Lung (tissue), 12 donors: ENCODE measurements around the gene OR12D3. TPM values are rescaled to one million over a fixed set of nuclear protein-coding genes. Genes with fewer than 3 reads are reported as not detected.

ENCODE experiments used
- ATAC-seq: fragments of 200-7000 bp; cut with Tn5 transposase; one replicate; pipeline ENCODE4 v1.9.1; 2020; ENCODE audit warnings: moderate number of reproducible peaks; ENCODE audit not compliant: insufficient read depth, low FRiP score
- DNase-seq, 3 donors: peaks; one replicate each; pipeline ENCODE4 v3.0.0-alpha.2; 2013 to 2017
- H3K27ac ChIP-seq, 2 donors: one replicate each; pipeline ENCODE4 v1.5.1; 2013; ENCODE audit warnings: mild to moderate bottlenecking in 2 of 2, moderate library complexity in 2 of 2, control low read depth in 1 of 2, inconsistent platforms in 1 of 2, low read depth in 1 of 2, low read length in 1 of 2
- H3K27me3 ChIP-seq, 3 donors: one replicate each; pipeline ENCODE4 v1.5.1; 2013; ENCODE audit warnings: low read length in 2 of 3; ENCODE audit not compliant: control insufficient read depth in 3 of 3, insufficient read depth in 3 of 3
- H3K36me3 ChIP-seq, 4 donors: one replicate each; pipeline ENCODE4 v1.5.1; 2013; ENCODE audit warnings: low read length in 4 of 4, mild to moderate bottlenecking in 1 of 4, moderate library complexity in 1 of 4; ENCODE audit not compliant: control insufficient read depth in 4 of 4, insufficient read depth in 4 of 4
- H3K4me1 ChIP-seq, 5 donors: one replicate each; pipeline ENCODE4 v1.5.1; 2013; ENCODE audit warnings: low read length in 5 of 5, mild to moderate bottlenecking in 2 of 5, moderate library complexity in 1 of 5; ENCODE audit not compliant: control insufficient read depth in 5 of 5, insufficient read depth in 5 of 5
- H3K4me3 ChIP-seq: one replicate; pipeline ENCODE4 v1.5.1; 2013; ENCODE audit warnings: mild to moderate bottlenecking, control low read depth, moderate library complexity
- H3K9ac ChIP-seq, 2 donors: one replicate each; pipeline ENCODE4 v1.5.1; 2013; ENCODE audit warnings: low read length in 2 of 2, control low read depth in 1 of 2; ENCODE audit not compliant: insufficient read depth in 1 of 2
- H3K9me3 ChIP-seq, 4 donors: one replicate each; pipeline ENCODE4 v1.5.1; 2013; ENCODE audit warnings: low read length in 3 of 4, mild to moderate bottlenecking in 1 of 4, moderate library complexity in 1 of 4; ENCODE audit not compliant: control insufficient read depth in 4 of 4, insufficient read depth in 3 of 4
- CTCF ChIP-seq: IDR thresholded peaks from 2 replicates; pipeline ENCODE4 v1.5.1; 2012; ENCODE audit warnings: mild to moderate bottlenecking; ENCODE audit errors: control extremely low read depth, extremely low read depth
- WGBS, 2 donors: extraction: QIAGEN DNeasy Blood & Tissue Kit; methylation state at CpG; one replicate each; pipeline ENCODE4 v1.1.7; 2013; 5-methylcytosine and 5-hydroxymethylcytosine counted together
- polyA plus RNA-seq, 2 donors: library from polyadenylated mRNA; stranded (reverse); fragments of 200-250 nt; gene quantifications; one replicate each; pipeline ENCODE4 v1.2.1, GENCODE V29; 2013
- total RNA-seq, 2 donors: library from RNA; depleted of rRNA in 1 of 2; stranded (reverse); fragments of >200 nt in 1 of 2; gene quantifications; one replicate each; pipeline ENCODE4 v1.2.1, GENCODE V29; 2014 to 2021
- donor health status: control.
- donor health status: control.
- donor health status: Bipolar disorder and iron deficiency.
- donor health status: healthy.
- donor health status: DM: yes; HTN: yes; CAD: no.

Gene OR12D3
- total and polyA plus RNA-seq, 4 donors, result not detected

GRCh38 chr6:29336269-29336668 is 38.8 kb downstream of the OR12D3 start:
- no peak overlapping the region for H3K27ac ChIP-seq
- H3K4me3 ChIP-seq, result no peak overlapping the region
- no peak overlapping the region for H3K9ac ChIP-seq
- WGBS, 2 donors, result 71 to 72% methylated on average over 2 of the region's 2 CpGs
- ATAC-seq (no peak), DNase-seq (no peak)
- no peaks in the 10 kb centered on the region for H3K27me3 ChIP-seq
- H3K4me1 ChIP-seq, result no peaks in the 10 kb centered on the region
- no peak for TF ChIP-seq CTCF
- H3K9me3 ChIP-seq, result no peaks in the 10 kb centered on the region
- H3K36me3 ChIP-seq, result no peaks in the 10 kb centered on the region

GRCh38 chr6:29332676-29333075 is 42.4 kb downstream of the OR12D3 start:
- Histone ChIP-seq H3K9ac (no peak overlapping the region), H3K4me3 (no peak overlapping the region), H3K4me1 (no peaks in the 10 kb centered on the region), H3K36me3 (no peaks in the 10 kb centered on the region), H3K9me3 (no peaks in the 10 kb centered on the region), H3K27ac (no peak overlapping the region), H3K27me3 (no peaks in the 10 kb centered on the region)
- DNase-seq (no peak), ATAC-seq (no peak)
- TF ChIP-seq CTCF, result no peak

- DNase-seq (no peak), ATAC-seq (no peak)
- Histone ChIP-seq H3K36me3 (no peaks in the 10 kb centered on the region), H3K9me3 (no peaks in the 10 kb centered on the region), H3K4me3 (no peak overlapping the region), H3K9ac (no peak overlapping the region), H3K27ac (no peak overlapping the region), H3K27me3 (no peaks in the 10 kb centered on the region), H3K4me1 (no peaks in the 10 kb centered on the region)
- TF ChIP-seq CTCF, result no peak
- WGBS, 2 donors, result 71 to 86% methylated on average over 4 of the region's 4 CpGs
Observed at GRCh38 chr6:29325777-29326176, 49.3 kb downstream of the OR12D3 start.

Other genes with a start within 250 kb of the OR12D3 start
- not detected for gene OR2J2, start 204.4 kb downstream of the OR12D3 start, total RNA-seq
- gene OR2J2, start 204.4 kb downstream of the OR12D3 start, polyA plus RNA-seq, result not detected
- under 1 TPM in 1 of 2 donors, not detected in 1; 0.20 TPM for gene OR14J1, start 73.6 kb downstream of the OR12D3 start, total RNA-seq
- gene OR14J1, start 73.6 kb downstream of the OR12D3 start, polyA plus RNA-seq, result not detected
- gene OR5V1, start 6.4 kb downstream of the OR12D3 start, total RNA-seq, result not detected
- not detected for gene OR5V1, start 6.4 kb downstream of the OR12D3 start, polyA plus RNA-seq
- under 1 TPM in 1 of 2 donors, not detected in 1; 0.17 TPM for gene OR12D2, start 20.3 kb upstream of the OR12D3 start, total RNA-seq
- gene OR12D2, start 20.3 kb upstream of the OR12D3 start, polyA plus RNA-seq, result not detected
- gene OR12D1, start 39.6 kb upstream of the OR12D3 start, total RNA-seq, result not detected
- gene OR12D1, start 39.6 kb upstream of the OR12D3 start, polyA plus RNA-seq, result not detected
- gene OR10C1, start 64.0 kb upstream of the OR12D3 start, total RNA-seq, result not detected
- gene OR10C1, start 64.0 kb upstream of the OR12D3 start, polyA plus RNA-seq, result not detected
- gene OR11A1, start 81.8 kb upstream of the OR12D3 start, total RNA-seq, result not detected
- not detected for gene OR11A1, start 81.8 kb upstream of the OR12D3 start, polyA plus RNA-seq
- gene OR2H1, start 81.9 kb upstream of the OR12D3 start, total RNA-seq, result not detected
- gene OR2H1, start 81.9 kb upstream of the OR12D3 start, polyA plus RNA-seq, result not detected
- gene MAS1L, start 112.7 kb upstream of the OR12D3 start, total RNA-seq, result not detected
- gene MAS1L, start 112.7 kb upstream of the OR12D3 start, polyA plus RNA-seq, result not detected
- 10 to 100 TPM in 1 of 2 donors, 1 to 10 TPM in 1; 2.1 to 15.1 TPM for gene UBD, start 184.4 kb upstream of the OR12D3 start, total RNA-seq
- 10 to 100 TPM in 1 of 2 donors, 1 to 10 TPM in 1; 2.1 to 19.4 TPM for gene UBD, start 184.4 kb upstream of the OR12D3 start, polyA plus RNA-seq
- gene OR2H2, start 209.8 kb upstream of the OR12D3 start, total RNA-seq, result not detected
- gene OR2H2, start 209.8 kb upstream of the OR12D3 start, polyA plus RNA-seq, result not detected